Natural killer cell treated with Interleukin-12 subunit alpha and Interleukin-12 subunit beta and Interleukin-15 and Interleukin-18, amount 100 ng/mL, for 72 hours (primary cell): ENCODE data around the gene GATAD1. TPM values are rescaled to one million over a fixed set of nuclear protein-coding genes. Genes with fewer than 3 reads are reported as not detected.
"Not testable (repeated sequence)": the region's sequence is repeated elsewhere in the genome, so short reads cannot be mapped to it uniquely, and the experiment has no call there.

Source experiments
- ATAC-seq, 2 donors: fragments of 150-1000 bp; cut with Tn5 transposase in 1 of 2; sonication (Bioruptor Pico), chemical (Tn5 transposase) in 1 of 2; 2 replicates each; pipeline ENCODE4 v1.10.0; 2021
- DNase-seq: peaks from one replicate; pipeline ENCODE4 v3.0.0; 2022; ENCODE audit warnings: low spot score
- H3K27ac Mint-ChIP-seq, 2 donors: 1 replicate in 1 of 2; 2 replicates in 1 of 2; pipeline ENCODE4 v1.8.0; 2022; ENCODE audit warnings: mixed read lengths in 2 of 2, mild to moderate bottlenecking in 1 of 2, moderate library complexity in 1 of 2
- H3K27me3 Mint-ChIP-seq, 2 donors: 1 replicate in 1 of 2; 2 replicates in 1 of 2; pipeline ENCODE4 v1.8.0; 2022; ENCODE audit warnings: mixed read lengths in 2 of 2
- H3K36me3 Mint-ChIP-seq: one replicate; pipeline ENCODE4 v1.8.0; 2022; ENCODE audit warnings: mixed read lengths
- H3K4me1 Mint-ChIP-seq, 2 donors: 1 replicate in 1 of 2; 2 replicates in 1 of 2; pipeline ENCODE4 v1.8.0; 2022; ENCODE audit warnings: low read depth in 2 of 2, mixed read lengths in 2 of 2, mild to moderate bottlenecking in 1 of 2
- H3K4me3 Mint-ChIP-seq: one replicate; pipeline ENCODE4 v1.8.0; 2022; ENCODE audit warnings: mixed read lengths
- H3K9me3 Mint-ChIP-seq: 2 replicates; pipeline ENCODE4 v1.8.0; 2022; ENCODE audit warnings: mixed read lengths
- total RNA-seq, 2 donors: library from RNA; stranded (reverse); gene quantifications; one replicate each; pipeline ENCODE4 v1.2.3, GENCODE V29; 2022

GATAD1 gene
- total RNA-seq, 2 donors from 2014 or later = 12.1 to 16.6 TPM

DNA sequence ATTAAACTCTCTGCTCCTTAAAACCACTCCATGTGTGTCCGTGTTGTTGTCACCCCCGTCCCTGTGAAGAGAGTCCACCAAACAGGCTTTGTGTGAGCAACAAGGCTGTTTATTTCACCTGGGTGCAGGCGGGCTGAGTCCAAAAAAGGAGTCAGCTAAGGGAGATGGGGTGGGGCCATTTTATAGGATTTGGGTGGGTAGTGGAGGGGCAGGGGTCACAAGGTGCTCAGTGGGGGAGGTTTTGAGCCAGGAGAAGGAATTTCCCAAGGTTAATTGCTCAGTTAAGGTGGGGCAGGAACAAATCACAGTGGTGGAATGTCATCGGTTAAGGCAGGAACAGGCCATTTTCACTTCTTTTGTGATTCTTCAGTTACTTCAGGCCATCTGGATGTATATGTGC is 31.9 kb downstream of the GATAD1 start:
- not testable (repeated sequence) for H3K9me3 Mint-ChIP-seq

GRCh38 chr7:92483624-92484023 is 36.3 kb downstream of the GATAD1 start:
- H3K4me3 Mint-ChIP-seq, DNase-seq, ATAC-seq, H3K27ac Mint-ChIP-seq, H3K36me3 Mint-ChIP-seq, H3K27me3 Mint-ChIP-seq, H3K9me3 Mint-ChIP-seq, H3K4me1 Mint-ChIP-seq: not testable (repeated sequence)

More for the DNA sequence above, 31.9 kb downstream of the GATAD1 start:
- H3K4me1 Mint-ChIP-seq, H3K27ac Mint-ChIP-seq, H3K27me3 Mint-ChIP-seq, ATAC-seq, DNase-seq, H3K4me3 Mint-ChIP-seq, H3K36me3 Mint-ChIP-seq: not testable (repeated sequence)

DNA sequence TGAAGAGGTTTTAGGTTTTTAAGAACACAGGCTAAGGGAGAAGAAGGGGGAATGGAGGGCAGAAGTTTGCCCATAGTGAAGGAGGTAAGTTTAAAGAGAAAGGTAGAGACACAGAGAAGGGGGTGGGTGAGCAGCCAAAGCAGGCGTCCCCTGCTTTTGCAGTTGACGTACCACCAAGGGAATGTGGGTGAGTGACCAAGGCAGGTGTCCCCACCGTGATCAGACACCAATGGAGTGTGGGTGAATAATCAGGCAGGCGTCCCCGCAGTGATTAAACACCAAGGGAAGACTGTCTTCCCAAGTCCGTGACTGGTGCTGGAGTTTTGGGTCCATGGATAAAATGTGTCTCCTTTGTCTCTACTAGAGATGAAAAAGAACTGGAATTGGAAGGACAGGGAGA is 36.9 kb downstream of the GATAD1 start:
- H3K9me3 Mint-ChIP-seq, H3K36me3 Mint-ChIP-seq, DNase-seq, H3K27me3 Mint-ChIP-seq, H3K27ac Mint-ChIP-seq, H3K4me3 Mint-ChIP-seq, H3K4me1 Mint-ChIP-seq, ATAC-seq: not testable (repeated sequence)

DNA sequence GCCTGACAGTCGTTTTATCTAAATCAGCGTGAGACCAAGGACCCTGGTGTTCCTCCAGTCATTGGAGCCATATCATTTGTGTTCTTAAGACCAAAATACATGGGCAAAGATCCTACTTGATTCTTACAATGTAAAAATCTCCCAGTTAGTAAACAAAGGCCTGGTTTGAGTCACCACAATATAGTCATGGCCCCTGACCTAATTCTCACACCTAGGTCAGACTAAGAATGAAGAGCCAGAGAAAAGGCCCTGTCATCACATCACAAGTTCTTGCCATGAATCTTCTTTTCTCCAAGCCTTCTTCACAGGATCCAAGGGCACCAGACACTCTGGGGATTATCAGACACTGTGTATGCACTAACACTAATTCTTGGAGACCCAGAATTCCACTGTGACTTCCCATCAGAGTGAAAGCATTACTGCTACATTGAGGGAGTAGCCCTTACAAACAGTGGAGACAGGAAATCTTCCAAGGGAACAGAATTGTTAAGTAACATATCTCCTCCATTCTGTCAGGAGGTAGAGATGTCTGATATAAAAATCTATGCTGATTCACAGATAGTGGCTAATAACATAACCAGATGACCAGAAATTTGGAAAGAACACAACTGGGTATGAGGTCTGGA is 38.1 kb downstream of the GATAD1 start:
- DNase-seq (no peak), ATAC-seq (peak in 1 of 2 donors; percentile 79)
- no peaks in the 10 kb centered on the region for H3K4me1 Mint-ChIP-seq
- H3K36me3 Mint-ChIP-seq = no peaks in the 10 kb centered on the region
- no peak overlapping the region for H3K4me3 Mint-ChIP-seq
- H3K27ac Mint-ChIP-seq = no peak overlapping the region
- H3K27me3 Mint-ChIP-seq = no peaks in the 10 kb centered on the region
- H3K9me3 Mint-ChIP-seq = no peaks in the 10 kb centered on the region

DNA sequence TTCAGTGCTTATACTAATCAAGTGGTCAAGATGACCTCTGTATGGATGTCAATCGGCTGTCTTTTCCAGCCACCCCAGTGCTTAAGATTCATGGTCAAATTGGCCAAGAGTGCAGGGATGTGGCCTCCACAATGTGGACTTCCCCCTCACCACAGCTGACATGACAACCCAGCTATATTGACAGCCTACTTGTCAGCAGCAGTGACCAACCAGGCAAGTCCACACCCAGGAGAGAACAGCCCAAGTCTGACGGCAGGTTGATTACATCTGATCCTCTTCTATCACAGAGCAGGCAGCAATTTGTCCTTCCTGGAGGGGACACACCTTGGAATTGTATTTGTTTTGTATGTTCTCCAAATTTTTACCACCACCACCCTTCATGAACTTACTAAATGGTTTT is 38.7 kb downstream of the GATAD1 start:
- Mint-ChIP-seq H3K9me3 (no peaks in the 10 kb centered on the region), H3K27ac (no peak overlapping the region), H3K36me3 (peaks cover 2% of the 10 kb centered on the region)

GRCh38 chr7:92487804-92488203 is 40.5 kb downstream of the GATAD1 start:
- no peaks in the 10 kb centered on the region for H3K27me3 Mint-ChIP-seq
- H3K9me3 Mint-ChIP-seq = no peaks in the 10 kb centered on the region
- peaks cover 6% of the 10 kb centered on the region for H3K36me3 Mint-ChIP-seq
- DNase-seq = no peak
- no peak for ATAC-seq
- H3K4me1 Mint-ChIP-seq = no peaks in the 10 kb centered on the region
- no peak overlapping the region for H3K27ac Mint-ChIP-seq
- no peak overlapping the region for H3K4me3 Mint-ChIP-seq

More for the DNA sequence above, 38.7 kb downstream of the GATAD1 start:
- ATAC-seq (peak in 1 of 2 donors; percentile 53), DNase-seq (no peak)
- Mint-ChIP-seq H3K4me1 (no peaks in the 10 kb centered on the region), H3K4me3 (no peak overlapping the region), H3K27me3 (no peaks in the 10 kb centered on the region)

DNA sequence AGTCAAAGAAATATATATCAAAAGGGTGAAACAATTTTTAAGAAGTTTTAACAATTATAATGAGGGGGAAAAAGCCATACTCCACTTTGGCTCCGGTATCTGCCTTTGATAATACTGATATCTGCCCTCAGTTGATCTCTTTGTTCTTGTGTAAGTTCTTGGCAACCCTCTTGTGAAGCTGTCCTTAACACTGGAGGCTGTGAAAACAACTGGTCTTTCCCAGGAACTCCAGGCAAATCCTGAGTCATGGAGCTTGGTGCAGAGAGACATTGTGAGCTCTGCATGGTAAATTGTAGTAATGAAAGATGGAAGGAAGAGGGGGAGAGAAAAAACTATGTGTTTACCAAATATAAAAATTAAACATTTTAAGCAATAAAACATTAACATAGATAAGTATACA is 42.4 kb downstream of the GATAD1 start:
- no peak overlapping the region for H3K27ac Mint-ChIP-seq
- no peak overlapping the region for H3K4me3 Mint-ChIP-seq
- DNase-seq = no peak

GRCh38 chr7:92496876-92497275 is 49.6 kb downstream of the GATAD1 start:
- no peak for ATAC-seq
- no peak for DNase-seq
- H3K9me3 Mint-ChIP-seq = no peaks in the 10 kb centered on the region
- H3K27me3 Mint-ChIP-seq = no peaks in the 10 kb centered on the region
- H3K4me1 Mint-ChIP-seq = no peaks in the 10 kb centered on the region
- H3K4me3 Mint-ChIP-seq = no peak overlapping the region
- H3K27ac Mint-ChIP-seq = no peak overlapping the region
- peaks cover 27% of the 10 kb centered on the region for H3K36me3 Mint-ChIP-seq

More for the DNA sequence above, 42.4 kb downstream of the GATAD1 start:
- no peaks in the 10 kb centered on the region for H3K4me1 Mint-ChIP-seq
- ATAC-seq = no peak
- peaks cover 6% of the 10 kb centered on the region for H3K36me3 Mint-ChIP-seq
- no peaks in the 10 kb centered on the region for H3K27me3 Mint-ChIP-seq
- H3K9me3 Mint-ChIP-seq = no peaks in the 10 kb centered on the region

DNA sequence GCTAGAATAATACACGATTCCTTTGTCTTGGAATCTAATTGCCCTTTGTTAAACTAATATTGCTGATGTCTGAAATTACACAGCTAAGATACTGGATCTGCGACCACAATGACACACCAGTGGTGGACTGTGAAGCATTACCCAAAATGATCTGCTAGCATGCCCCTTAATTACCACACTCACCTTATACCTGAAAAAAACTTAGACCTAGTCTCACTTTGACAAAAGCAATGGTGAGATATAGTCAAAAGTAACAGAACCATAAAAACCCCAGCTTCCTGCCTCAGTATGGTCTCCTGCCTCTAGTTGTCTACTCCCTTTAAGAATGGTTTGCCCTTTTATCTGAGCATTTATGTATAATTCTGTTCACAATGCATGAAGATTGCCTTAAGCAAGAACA is 51.3 kb downstream of the GATAD1 start:
- H3K9me3 Mint-ChIP-seq = no peaks in the 10 kb centered on the region
- no peak for DNase-seq

GRCh38 chr7:92503767-92504166 is 56.5 kb downstream of the GATAD1 start:
- ATAC-seq (no peak), DNase-seq (no peak)
- peaks cover 5 to 8% of the 10 kb centered on the region in 2 donors for H3K4me1 Mint-ChIP-seq
- no peak overlapping the region for H3K4me3 Mint-ChIP-seq
- H3K27ac Mint-ChIP-seq = no peak overlapping the region
- H3K9me3 Mint-ChIP-seq = no peaks in the 10 kb centered on the region
- peaks cover 27% of the 10 kb centered on the region for H3K36me3 Mint-ChIP-seq
- H3K27me3 Mint-ChIP-seq = no peaks in the 10 kb centered on the region

More for the DNA sequence above, 51.3 kb downstream of the GATAD1 start:
- peak in 1 of 2 donors; percentile 27 for ATAC-seq
- Mint-ChIP-seq H3K27me3 (no peaks in the 10 kb centered on the region), H3K27ac (no peak overlapping the region), H3K36me3 (peaks cover 28% of the 10 kb centered on the region), H3K4me3 (no peak overlapping the region), H3K4me1 (peaks cover 0 to 1% of the 10 kb centered on the region in 2 donors)

DNA sequence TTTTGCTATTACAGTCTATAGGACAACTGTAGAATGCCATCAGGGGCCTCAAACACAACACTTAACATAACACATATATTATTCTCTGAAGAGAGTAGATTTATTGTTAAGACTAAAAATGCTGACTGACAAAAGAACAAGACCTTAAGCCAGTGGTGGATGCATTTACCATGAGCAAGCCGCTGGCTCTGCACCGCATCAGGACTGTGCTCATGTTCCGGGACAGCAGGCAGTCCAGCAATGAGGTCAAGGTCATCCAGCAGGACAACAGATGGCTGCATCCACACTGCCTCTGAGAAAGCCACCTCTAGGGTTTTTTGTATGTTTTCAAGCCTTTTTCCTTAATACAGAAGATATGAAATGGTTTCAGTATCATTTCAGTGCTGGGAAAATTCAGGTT is 57.3 kb downstream of the GATAD1 start:
- Mint-ChIP-seq H3K4me3 (no peak overlapping the region), H3K9me3 (no peaks in the 10 kb centered on the region), H3K27me3 (no peaks in the 10 kb centered on the region), H3K36me3 (peaks cover 20% of the 10 kb centered on the region), H3K4me1 (peaks cover 5 to 8% of the 10 kb centered on the region in 2 donors), H3K27ac (no peak overlapping the region)
- ATAC-seq (no peak), DNase-seq (no peak)

GRCh38 chr7:92506363-92506762 is 59.1 kb downstream of the GATAD1 start:
- H3K36me3 Mint-ChIP-seq = peaks cover 12% of the 10 kb centered on the region
- no peak overlapping the region for H3K27ac Mint-ChIP-seq
- no peak for ATAC-seq
- no peak overlapping the region for H3K4me3 Mint-ChIP-seq
- DNase-seq = no peak
- no peaks in the 10 kb centered on the region for H3K27me3 Mint-ChIP-seq
- H3K9me3 Mint-ChIP-seq = no peaks in the 10 kb centered on the region
- H3K4me1 Mint-ChIP-seq = peaks cover 5 to 8% of the 10 kb centered on the region in 2 donors

GRCh38 chr7:92508946-92509345 is 61.7 kb downstream of the GATAD1 start:
- Mint-ChIP-seq H3K27me3 (no peaks in the 10 kb centered on the region), H3K4me1 (peaks cover 2 to 3% of the 10 kb centered on the region in 2 donors), H3K36me3 (peaks cover 6% of the 10 kb centered on the region), H3K9me3 (no peaks in the 10 kb centered on the region), H3K4me3 (no peak overlapping the region), H3K27ac (no peak overlapping the region)
- DNase-seq (no peak), ATAC-seq (no peak)
